ENCODE results near the gene USP31. TPM values are rescaled to one million over a fixed set of nuclear protein-coding genes. Genes with fewer than 3 reads are reported as not detected.
A peak's percentile ranks its signal among the peaks of the same experiment; 100 is the strongest.

The USP31 gene
- total RNA-seq: 5.0 TPM
- polyA plus RNA-seq (ENCODE audit: insufficient read depth in 1 of 8, insufficient read length in 8 of 8, low replicate concordance in 1 of 8): 1 to 10 TPM; 3.7 to 6.2 (median 5.2) TPM
- long read RNA-seq, donor 1: 0 reads
- long read RNA-seq, donor 2: 0 reads
- long read RNA-seq, donor 3: 0 reads
- long read RNA-seq, donor 4, partial matches to known transcripts: 0 of 1 reads
- long read RNA-seq, donor 4, other reads (novel, unspliced or antisense): 0 of 1 reads
- long read RNA-seq, donor 5: 0 reads
- long read RNA-seq, donor 6: 0 reads
- long read RNA-seq, donor 7: 0 reads
- long read RNA-seq, donor 8, full-length matches to known transcripts: 1 of 1 reads
- long read RNA-seq, donor 8, partial matches to known transcripts: 0 of 1 reads
- long read RNA-seq, donor 8, other reads (novel, unspliced or antisense): 0 of 1 reads
- long read RNA-seq, donor 9, full-length matches to known transcripts: 2 of 2 reads
- long read RNA-seq, donor 9, partial matches to known transcripts: 0 of 2 reads
- long read RNA-seq, donor 9, other reads (novel, unspliced or antisense): 0 of 2 reads
- long read RNA-seq, donor 10: 0 reads
- long read RNA-seq, donor 11: 0 reads

- Histone ChIP-seq H3K36me3 (ENCODE audit: control insufficient read depth, insufficient read depth, low read length) (no peaks in the 10 kb centered on the region), H3K4me3 (ENCODE audit: low read length) (peak within 1 kb of the TSS; percentile 48), H3K27me3 (ENCODE audit: control insufficient read depth, insufficient read depth, low read length) (no peaks in the 10 kb centered on the region), H3K9me3 (replicated peaks; ENCODE audit: control insufficient read depth, low read depth, low read length) (no peaks in the 10 kb centered on the region), H3K27ac (ENCODE audit: low read length) (no peak within 1 kb of the TSS), H3K4me1 (ENCODE audit: control insufficient read depth, insufficient read depth, low read length) (peaks cover 15% of the 10 kb centered on the region)
- DNase-seq: peak; percentile 98
- under 1% methylated on average over 74 of the region's 75 CpGs for WGBS (ENCODE audit: insufficient coverage)
Measured at GRCh38 chr16:23149267-23149992, at the start of gene USP31. USP31 (minus strand) TSS chr16:23149452; CDS start chr16:23149270, 182 bp downstream.

- Histone ChIP-seq H3K27ac (ENCODE audit: low read length) (no peak overlapping the region), H3K27me3 (ENCODE audit: control insufficient read depth, insufficient read depth, low read length) (peaks cover 4% of the 10 kb centered on the region), H3K4me1 (ENCODE audit: control insufficient read depth, insufficient read depth, low read length) (no peaks in the 10 kb centered on the region), H3K36me3 (ENCODE audit: control insufficient read depth, insufficient read depth, low read length) (no peaks in the 10 kb centered on the region), H3K9me3 (replicated peaks; ENCODE audit: control insufficient read depth, low read depth, low read length) (no peaks in the 10 kb centered on the region), H3K4me3 (ENCODE audit: low read length) (no peak overlapping the region)
- DNase-seq: no peak
- 7% methylated on average over 2 of the region's 5 CpGs for WGBS (ENCODE audit: insufficient coverage)
Measured at GRCh38 chr16:23196539-23196938, 47.3 kb upstream of the USP31 start.

- no peak overlapping the region for H3K4me3 ChIP-seq (ENCODE audit: low read length)
- H3K27me3 ChIP-seq (ENCODE audit: control insufficient read depth, insufficient read depth, low read length): peaks cover 2% of the 10 kb centered on the region
- H3K9me3 ChIP-seq (replicated peaks; ENCODE audit: control insufficient read depth, low read depth, low read length): no peaks in the 10 kb centered on the region
- peak; percentile 16 for DNase-seq
- H3K27ac ChIP-seq (ENCODE audit: low read length): no peak overlapping the region
- H3K36me3 ChIP-seq (ENCODE audit: control insufficient read depth, insufficient read depth, low read length): no peaks in the 10 kb centered on the region
- 40% methylated on average over 1 of the region's 3 CpGs for WGBS (ENCODE audit: insufficient coverage)
- H3K4me1 ChIP-seq (ENCODE audit: control insufficient read depth, insufficient read depth, low read length): no peaks in the 10 kb centered on the region
Measured at GRCh38 chr16:23195366-23195978, 46.2 kb upstream of the USP31 start.

GRCh38 chr16:23194497-23195221 is 45.4 kb upstream of the USP31 start:
- no peaks in the 10 kb centered on the region for H3K36me3 ChIP-seq (ENCODE audit: control insufficient read depth, insufficient read depth, low read length)
- WGBS (ENCODE audit: insufficient coverage): 71% methylated on average over 8 of the region's 9 CpGs
- H3K4me1 ChIP-seq (ENCODE audit: control insufficient read depth, insufficient read depth, low read length): no peaks in the 10 kb centered on the region
- no peak overlapping the region for H3K4me3 ChIP-seq (ENCODE audit: low read length)
- DNase-seq: no peak
- peaks cover 2% of the 10 kb centered on the region for H3K27me3 ChIP-seq (ENCODE audit: control insufficient read depth, insufficient read depth, low read length)
- H3K27ac ChIP-seq (ENCODE audit: low read length): no peak overlapping the region
- no peaks in the 10 kb centered on the region for H3K9me3 ChIP-seq (replicated peaks; ENCODE audit: control insufficient read depth, low read depth, low read length)

GRCh38 chr16:23188911-23189310 is 39.7 kb upstream of the USP31 start:
- WGBS (ENCODE audit: insufficient coverage): 83% methylated on average over 1 of the region's 2 CpGs
- no peak overlapping the region for H3K4me3 ChIP-seq (ENCODE audit: low read length)
- no peaks in the 10 kb centered on the region for H3K36me3 ChIP-seq (ENCODE audit: control insufficient read depth, insufficient read depth, low read length)
- H3K27me3 ChIP-seq (ENCODE audit: control insufficient read depth, insufficient read depth, low read length): peaks cover 26% of the 10 kb centered on the region
- H3K27ac ChIP-seq (ENCODE audit: low read length): no peak overlapping the region
- no peak for DNase-seq
- no peaks in the 10 kb centered on the region for H3K4me1 ChIP-seq (ENCODE audit: control insufficient read depth, insufficient read depth, low read length)
- H3K9me3 ChIP-seq (replicated peaks; ENCODE audit: control insufficient read depth, low read depth, low read length): no peaks in the 10 kb centered on the region

- no peak overlapping the region for H3K4me3 ChIP-seq (ENCODE audit: low read length)
- no peak overlapping the region for H3K27ac ChIP-seq (ENCODE audit: low read length)
- H3K4me1 ChIP-seq (ENCODE audit: control insufficient read depth, insufficient read depth, low read length): peaks cover 8% of the 10 kb centered on the region
- no peak for DNase-seq
- WGBS (ENCODE audit: insufficient coverage): 57% methylated on average over 3 of the region's 3 CpGs
- H3K36me3 ChIP-seq (ENCODE audit: control insufficient read depth, insufficient read depth, low read length): no peaks in the 10 kb centered on the region
- peaks cover 41% of the 10 kb centered on the region for H3K27me3 ChIP-seq (ENCODE audit: control insufficient read depth, insufficient read depth, low read length)
- H3K9me3 ChIP-seq (replicated peaks; ENCODE audit: control insufficient read depth, low read depth, low read length): no peaks in the 10 kb centered on the region
Measured at GRCh38 chr16:23187341-23187740, 38.1 kb upstream of the USP31 start.

GRCh38 chr16:23186171-23186570 is 36.9 kb upstream of the USP31 start:
- H3K9me3 ChIP-seq (replicated peaks; ENCODE audit: control insufficient read depth, low read depth, low read length): no peaks in the 10 kb centered on the region
- peaks cover 11% of the 10 kb centered on the region for H3K4me1 ChIP-seq (ENCODE audit: control insufficient read depth, insufficient read depth, low read length)
- H3K27ac ChIP-seq (ENCODE audit: low read length): no peak overlapping the region
- no peaks in the 10 kb centered on the region for H3K36me3 ChIP-seq (ENCODE audit: control insufficient read depth, insufficient read depth, low read length)
- no peak overlapping the region for H3K4me3 ChIP-seq (ENCODE audit: low read length)
- WGBS (ENCODE audit: insufficient coverage): 65% methylated on average over 23 of the region's 24 CpGs
- DNase-seq: no peak
- peaks cover 51% of the 10 kb centered on the region for H3K27me3 ChIP-seq (ENCODE audit: control insufficient read depth, insufficient read depth, low read length)

- no peaks in the 10 kb centered on the region for H3K36me3 ChIP-seq (ENCODE audit: control insufficient read depth, insufficient read depth, low read length)
- 55% methylated on average over 11 of the region's 11 CpGs for WGBS (ENCODE audit: insufficient coverage)
- DNase-seq: no peak
- peaks cover 54% of the 10 kb centered on the region for H3K27me3 ChIP-seq (ENCODE audit: control insufficient read depth, insufficient read depth, low read length)
- H3K27ac ChIP-seq (ENCODE audit: low read length): no peak overlapping the region
- no peak overlapping the region for H3K4me3 ChIP-seq (ENCODE audit: low read length)
- H3K4me1 ChIP-seq (ENCODE audit: control insufficient read depth, insufficient read depth, low read length): peaks cover 11% of the 10 kb centered on the region
- H3K9me3 ChIP-seq (replicated peaks; ENCODE audit: control insufficient read depth, low read depth, low read length): no peaks in the 10 kb centered on the region
Measured at GRCh38 chr16:23185656-23186055, 36.4 kb upstream of the USP31 start.

GRCh38 chr16:23183543-23183862 is 34.3 kb upstream of the USP31 start:
- Histone ChIP-seq H3K27ac (ENCODE audit: low read length) (no peak overlapping the region), H3K27me3 (ENCODE audit: control insufficient read depth, insufficient read depth, low read length) (peaks cover 56% of the 10 kb centered on the region), H3K4me1 (ENCODE audit: control insufficient read depth, insufficient read depth, low read length) (peaks cover 11% of the 10 kb centered on the region), H3K4me3 (ENCODE audit: low read length) (no peak overlapping the region), H3K9me3 (replicated peaks; ENCODE audit: control insufficient read depth, low read depth, low read length) (no peaks in the 10 kb centered on the region), H3K36me3 (ENCODE audit: control insufficient read depth, insufficient read depth, low read length) (no peaks in the 10 kb centered on the region)
- WGBS (ENCODE audit: insufficient coverage): 71% methylated on average over 1 of the region's 4 CpGs
- no peak for DNase-seq
